Cardiac muscle cell (in vitro differentiated cells and primary cell): Measurements from ENCODE around the gene NPAT. TPM values are rescaled to one million over a fixed set of nuclear protein-coding genes. Genes with fewer than 3 reads are reported as not detected.

Experiments
- DNase-seq, 2 donors: peaks; one replicate each; pipeline versions ENCODE4 v3.0.0 to v3.0.0-alpha.2; 2010 to 2017; ENCODE audit warnings: low read depth in 1 of 2, low spot score in 1 of 2
- H3K27ac ChIP-seq: fragments of 200-600 bp; sonication (generic); 2 replicates; pipeline ENCODE4 v1.5.1; 2016
- H3K27me3 ChIP-seq: fragments of 200-600 bp; sonication (generic); 2 replicates; pipeline ENCODE4 v1.6.0; 2016; ENCODE audit warnings: control low read depth
- H3K36me3 ChIP-seq: fragments of 200-600 bp; sonication (generic); 2 replicates; pipeline ENCODE4 v1.5.1; 2016; ENCODE audit warnings: control low read depth
- H3K4me1 ChIP-seq: fragments of 200-600 bp; sonication (generic); 2 replicates; pipeline ENCODE4 v1.8.1; 2017; ENCODE audit warnings: low read depth, mild to moderate bottlenecking, mixed run types
- H3K4me3 ChIP-seq: fragments of 200-600 bp; sonication (generic); 2 replicates; pipeline ENCODE4 v1.5.1; 2016; ENCODE audit warnings: mild to moderate bottlenecking
- H3K9me3 ChIP-seq: fragments of 200-600 bp; sonication (generic); 2 replicates; pipeline ENCODE4 v1.5.1; 2017; ENCODE audit warnings: low read depth, mild to moderate bottlenecking, control low read depth
- polyA plus RNA-seq: library from polyadenylated mRNA; unstranded; fragments of >200 nt; fragmentation: Nextera tagmentation; extraction: Ambion mirVana; gene quantifications from 2 replicates; pipeline ENCODE4 v1.2.1, GENCODE V29; 2016
- total RNA-seq: library from RNA; depleted of rRNA; stranded (reverse); fragments of >200 nt; gene quantifications from 2 replicates; pipeline ENCODE4 v1.2.3, GENCODE V29; 2016
- TF ChIP-seq, protein P1 (sequence below): IDR thresholded peaks from 2 replicates; pipeline ENCODE4 v1.5.1; 2012; ENCODE audit warnings: low read depth, mild to moderate bottlenecking, low read length

NPAT gene
- total and polyA plus RNA-seq, 2 experiments from 2014 or later, result 9.7 to 9.9 TPM

DNA sequence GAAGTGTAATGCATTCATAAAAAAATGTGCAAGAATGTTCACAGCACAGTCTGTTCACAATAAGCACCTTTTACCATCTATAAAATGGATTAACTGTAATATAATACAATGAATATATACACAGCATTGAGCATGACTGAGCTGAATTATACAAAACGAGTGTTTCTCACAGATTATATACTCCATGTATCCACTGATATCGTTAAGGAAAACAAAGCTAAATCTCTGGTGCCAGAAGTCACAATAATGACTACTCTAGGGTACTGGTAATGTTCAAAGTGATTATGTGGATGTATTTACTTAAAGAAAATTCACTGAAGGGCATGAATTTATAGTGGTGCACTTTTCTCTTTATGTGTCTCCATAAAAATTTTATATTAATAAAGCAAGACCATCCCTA is 67.8 kb downstream of the NPAT start:
- TF ChIP-seq, protein P1, sequence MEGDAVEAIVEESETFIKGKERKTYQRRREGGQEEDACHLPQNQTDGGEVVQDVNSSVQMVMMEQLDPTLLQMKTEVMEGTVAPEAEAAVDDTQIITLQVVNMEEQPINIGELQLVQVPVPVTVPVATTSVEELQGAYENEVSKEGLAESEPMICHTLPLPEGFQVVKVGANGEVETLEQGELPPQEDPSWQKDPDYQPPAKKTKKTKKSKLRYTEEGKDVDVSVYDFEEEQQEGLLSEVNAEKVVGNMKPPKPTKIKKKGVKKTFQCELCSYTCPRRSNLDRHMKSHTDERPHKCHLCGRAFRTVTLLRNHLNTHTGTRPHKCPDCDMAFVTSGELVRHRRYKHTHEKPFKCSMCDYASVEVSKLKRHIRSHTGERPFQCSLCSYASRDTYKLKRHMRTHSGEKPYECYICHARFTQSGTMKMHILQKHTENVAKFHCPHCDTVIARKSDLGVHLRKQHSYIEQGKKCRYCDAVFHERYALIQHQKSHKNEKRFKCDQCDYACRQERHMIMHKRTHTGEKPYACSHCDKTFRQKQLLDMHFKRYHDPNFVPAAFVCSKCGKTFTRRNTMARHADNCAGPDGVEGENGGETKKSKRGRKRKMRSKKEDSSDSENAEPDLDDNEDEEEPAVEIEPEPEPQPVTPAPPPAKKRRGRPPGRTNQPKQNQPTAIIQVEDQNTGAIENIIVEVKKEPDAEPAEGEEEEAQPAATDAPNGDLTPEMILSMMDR, result no peak
- H3K4me3 ChIP-seq, result no peak overlapping the region
- no peaks in the 10 kb centered on the region for H3K9me3 ChIP-seq
- no peaks in the 10 kb centered on the region for H3K4me1 ChIP-seq
- H3K27ac ChIP-seq, result no peak overlapping the region
- peaks cover 40% of the 10 kb centered on the region for H3K36me3 ChIP-seq
- no peak for DNase-seq
- H3K27me3 ChIP-seq, result no peaks in the 10 kb centered on the region

DNA sequence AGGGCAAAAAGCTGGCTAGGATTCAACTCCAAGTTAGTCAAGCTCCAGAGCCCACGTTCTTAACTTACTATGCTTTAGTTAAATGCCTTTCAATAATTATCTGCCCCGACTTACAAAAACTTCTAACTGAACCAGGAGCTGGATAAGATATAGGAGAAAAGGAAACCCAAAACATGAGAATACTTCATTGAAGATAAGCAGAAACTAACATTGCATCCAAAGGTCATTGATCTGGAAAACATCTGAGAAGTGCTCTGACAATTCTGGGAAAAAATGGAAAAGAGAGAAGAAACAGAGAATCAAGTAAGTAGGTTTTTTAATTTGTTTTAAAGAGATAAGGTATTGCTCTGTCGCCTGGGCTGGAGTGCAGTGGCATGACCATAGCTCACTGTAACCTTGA is 73.9 kb downstream of the NPAT start:
- Histone ChIP-seq H3K36me3 (peaks cover 31% of the 10 kb centered on the region), H3K4me1 (no peaks in the 10 kb centered on the region), H3K9me3 (no peaks in the 10 kb centered on the region), H3K4me3 (no peak overlapping the region), H3K27me3 (no peaks in the 10 kb centered on the region), H3K27ac (peak overlapping the region; percentile 38)
- peak in 1 of 2 donors; percentile 13 for DNase-seq
- TF ChIP-seq, protein P1, result no peak

DNA sequence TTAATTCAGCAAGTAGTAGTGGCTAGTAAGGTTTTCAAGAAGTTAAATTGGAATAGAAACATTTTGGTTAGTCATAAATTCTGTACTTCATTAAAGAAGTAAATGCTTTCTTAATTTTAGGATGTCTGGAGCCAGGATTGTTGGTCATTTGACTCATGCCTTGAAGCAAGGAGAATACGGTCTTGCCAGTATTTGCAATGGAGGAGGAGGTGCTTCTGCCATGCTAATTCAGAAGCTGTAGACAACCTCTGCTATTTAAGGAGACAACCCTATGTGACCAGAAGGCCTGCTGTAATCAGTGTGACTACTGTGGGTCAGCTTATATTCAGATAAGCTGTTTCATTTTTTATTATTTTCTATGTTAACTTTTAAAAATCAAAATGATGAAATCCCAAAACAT is 75.3 kb downstream of the NPAT start:
- H3K27me3 ChIP-seq, result no peaks in the 10 kb centered on the region
- no peaks in the 10 kb centered on the region for H3K9me3 ChIP-seq
- no peak overlapping the region for H3K4me3 ChIP-seq
- DNase-seq, result no peak
- no peaks in the 10 kb centered on the region for H3K4me1 ChIP-seq
- H3K27ac ChIP-seq, result peak overlapping the region; percentile 12
- H3K36me3 ChIP-seq, result peaks cover 27% of the 10 kb centered on the region
- TF ChIP-seq, protein P1, result no peak

DNA sequence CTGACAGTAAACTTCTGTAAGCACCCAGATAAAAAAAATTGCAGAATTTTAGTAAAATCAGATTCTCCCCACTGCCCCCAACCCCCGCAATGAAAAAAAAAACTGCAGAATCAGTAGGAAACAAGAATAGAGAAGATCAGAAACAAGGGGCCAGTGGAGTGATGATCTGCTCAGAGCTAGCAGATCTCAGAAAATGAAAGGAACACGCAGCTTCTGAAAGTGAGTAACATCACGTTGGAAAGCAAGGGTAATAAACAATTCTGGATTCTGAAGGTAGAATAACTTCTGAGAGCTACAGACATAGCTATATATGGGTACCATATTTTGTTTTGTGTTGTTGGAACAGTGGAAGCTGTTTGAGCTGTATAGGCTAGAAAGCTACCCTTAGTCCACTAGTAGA is 77.8 kb downstream of the NPAT start:
- no peak for DNase-seq
- no peak overlapping the region for H3K27ac ChIP-seq
- TF ChIP-seq, protein P1, result no peak
- H3K36me3 ChIP-seq, result peaks cover 30% of the 10 kb centered on the region
- no peak overlapping the region for H3K4me3 ChIP-seq
- H3K27me3 ChIP-seq, result no peaks in the 10 kb centered on the region
- no peaks in the 10 kb centered on the region for H3K4me1 ChIP-seq
- H3K9me3 ChIP-seq, result no peaks in the 10 kb centered on the region

DNA sequence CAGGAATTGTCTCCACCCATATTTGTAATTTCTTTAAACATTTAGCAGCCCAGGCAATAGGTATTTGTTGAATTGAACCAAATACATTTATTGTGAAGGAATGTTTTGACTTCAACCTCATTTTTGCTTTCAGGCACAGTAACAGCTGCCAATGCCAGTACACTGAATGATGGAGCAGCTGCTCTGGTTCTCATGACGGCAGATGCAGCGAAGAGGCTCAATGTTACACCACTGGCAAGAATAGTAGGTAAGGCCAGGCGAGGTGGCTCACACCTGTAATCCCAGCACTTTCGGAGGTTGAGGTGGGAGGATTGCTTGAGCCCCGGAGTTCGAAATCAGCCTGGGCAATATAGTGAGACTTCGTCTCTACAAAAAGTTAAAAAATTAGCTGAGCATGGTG is 80.1 kb downstream of the NPAT start:
- no peak for DNase-seq
- Histone ChIP-seq H3K4me3 (no peak overlapping the region), H3K4me1 (no peaks in the 10 kb centered on the region), H3K9me3 (no peaks in the 10 kb centered on the region), H3K27ac (no peak overlapping the region), H3K27me3 (no peaks in the 10 kb centered on the region), H3K36me3 (peaks cover 25% of the 10 kb centered on the region)
- TF ChIP-seq, protein P1, result no peak

DNA sequence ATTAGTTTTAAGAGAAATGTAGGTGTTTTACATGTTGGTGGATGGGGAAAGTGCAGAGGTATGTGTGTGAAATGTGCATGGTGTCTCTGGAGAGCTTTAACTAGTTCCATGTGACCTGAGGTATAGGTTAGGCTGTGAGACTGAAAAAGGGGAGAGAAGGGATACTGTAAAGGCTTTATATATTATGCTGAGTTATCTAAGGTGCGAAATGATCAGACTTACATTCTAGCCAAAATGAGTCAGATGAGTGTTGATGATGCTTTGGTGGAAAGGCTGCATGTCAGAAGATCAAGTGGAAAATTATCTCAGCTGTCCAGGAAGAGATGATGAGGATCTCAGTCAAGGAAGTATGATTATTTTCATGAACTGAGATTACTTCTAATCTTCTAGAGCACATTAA is 85.2 kb downstream of the NPAT start:
- Histone ChIP-seq H3K27ac (no peak overlapping the region), H3K36me3 (peaks cover 11% of the 10 kb centered on the region), H3K9me3 (no peaks in the 10 kb centered on the region), H3K4me3 (no peak overlapping the region), H3K27me3 (no peaks in the 10 kb centered on the region), H3K4me1 (no peaks in the 10 kb centered on the region)
- DNase-seq, result no peak
- TF ChIP-seq, protein P1, result no peak
